Osteoblast (primary cell): Measurements from ENCODE around the gene KDM7A. TPM values are rescaled to one million over a fixed set of nuclear protein-coding genes. Genes with fewer than 3 reads are reported as not detected.
"Not testable (repeated sequence)": the region's sequence is repeated elsewhere in the genome, so short reads cannot be mapped to it uniquely, and the experiment has no call there.

Source experiments
- DNase-seq: peaks from one replicate; pipeline ENCODE4 v3.0.0; 2011; ENCODE audit warnings: low spot score, mixed read lengths; ENCODE audit not compliant: insufficient read length; ENCODE audit errors: missing footprints
- H2AFZ ChIP-seq: 2 replicates; pipeline ENCODE4 v1.6.0; 2011; ENCODE audit warnings: mild to moderate bottlenecking, low read length
- H3K27ac ChIP-seq: 2 replicates; pipeline ENCODE4 v1.5.1; 2011; ENCODE audit warnings: mild to moderate bottlenecking, low read depth, low read length, moderate library complexity
- H3K27me3 ChIP-seq: 2 replicates; pipeline ENCODE4 v1.6.0; 2012; ENCODE audit warnings: mild to moderate bottlenecking, control low read depth, inconsistent platforms, low read length, moderate library complexity; ENCODE audit not compliant: insufficient read depth
- H3K36me3 ChIP-seq: 2 replicates; pipeline ENCODE4 v1.5.1; 2011; ENCODE audit warnings: mild to moderate bottlenecking, low read length, control low read depth, moderate library complexity; ENCODE audit not compliant: insufficient read depth
- H3K4me1 ChIP-seq: 2 replicates; pipeline ENCODE4 v1.5.1; 2011; ENCODE audit warnings: mild to moderate bottlenecking, low read length, control low read depth, moderate library complexity; ENCODE audit not compliant: insufficient read depth
- H3K4me2 ChIP-seq: 2 replicates; pipeline ENCODE4 v1.6.0; 2011; ENCODE audit warnings: mild to moderate bottlenecking, low read length; ENCODE audit not compliant: insufficient read depth
- H3K4me3 ChIP-seq: fragments of 200-600 bp; sonication (generic); 3 replicates; pipeline ENCODE4 v1.5.1; 2012; ENCODE audit warnings: mild to moderate bottlenecking, low read length, inconsistent platforms; ENCODE audit not compliant: insufficient read depth
- H3K79me2 ChIP-seq: 2 replicates; pipeline ENCODE4 v1.6.0; 2012; ENCODE audit warnings: mild to moderate bottlenecking, low read length, control low read depth, inconsistent platforms; ENCODE audit not compliant: insufficient read depth
- H3K9me3 ChIP-seq: 2 replicates; pipeline ENCODE4 v1.5.1; 2011; ENCODE audit warnings: low read depth, low read length, control low read depth
- H4K20me1 ChIP-seq: 2 replicates; pipeline ENCODE4 v1.6.0; 2012; ENCODE audit warnings: mild to moderate bottlenecking, low read length, control low read depth; ENCODE audit not compliant: insufficient read depth
- total RNA-seq: library from RNA; depleted of rRNA; stranded (reverse); fragments of >200 nt; gene quantifications from 2 replicates; pipeline ENCODE4 v1.2.3, GENCODE V29; 2012
- TF ChIP-seq, protein P1 (sequence below): IDR thresholded peaks from 2 replicates; pipeline ENCODE4 v1.5.1; 2011; ENCODE audit warnings: mild to moderate bottlenecking, low read depth, low read length, moderate library complexity; ENCODE audit errors: extremely low read depth

The KDM7A gene
- total RNA-seq, 1 donor: 13.4 TPM

DNA sequence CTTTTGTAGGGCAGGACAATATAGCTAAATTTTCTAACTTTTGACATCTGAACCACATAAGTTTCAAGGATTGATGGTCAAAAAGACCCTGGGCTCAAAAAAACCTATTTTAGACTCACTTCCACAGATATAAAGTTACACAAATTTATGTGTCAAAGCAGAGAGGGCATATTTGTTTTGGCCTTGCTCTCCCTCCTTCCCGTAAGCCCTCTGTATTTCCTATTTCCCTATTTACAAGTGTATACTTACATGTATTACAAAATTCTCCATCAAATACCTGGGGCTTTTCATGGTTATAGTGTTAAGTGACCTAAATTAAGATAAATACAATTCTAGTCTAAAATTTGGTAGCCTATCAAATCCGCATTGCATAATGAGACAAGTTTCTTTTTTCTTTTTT is 2.6 kb downstream of the KDM7A start:
- Histone ChIP-seq H3K27ac (no peak overlapping the region), H3K36me3 (no peaks in the 10 kb centered on the region), H3K9me3 (no peaks in the 10 kb centered on the region), H3K4me1 (peaks cover 15% of the 10 kb centered on the region), H3K27me3 (no peaks in the 10 kb centered on the region), H3K79me2 (peaks cover 41% of the 10 kb centered on the region), H3K4me2 (no peak overlapping the region), H3K4me3 (no peak overlapping the region), H4K20me1 (peaks cover 4% of the 10 kb centered on the region), H2AFZ (no peak overlapping the region)
- DNase-seq: no peak
- TF ChIP-seq, protein P1, sequence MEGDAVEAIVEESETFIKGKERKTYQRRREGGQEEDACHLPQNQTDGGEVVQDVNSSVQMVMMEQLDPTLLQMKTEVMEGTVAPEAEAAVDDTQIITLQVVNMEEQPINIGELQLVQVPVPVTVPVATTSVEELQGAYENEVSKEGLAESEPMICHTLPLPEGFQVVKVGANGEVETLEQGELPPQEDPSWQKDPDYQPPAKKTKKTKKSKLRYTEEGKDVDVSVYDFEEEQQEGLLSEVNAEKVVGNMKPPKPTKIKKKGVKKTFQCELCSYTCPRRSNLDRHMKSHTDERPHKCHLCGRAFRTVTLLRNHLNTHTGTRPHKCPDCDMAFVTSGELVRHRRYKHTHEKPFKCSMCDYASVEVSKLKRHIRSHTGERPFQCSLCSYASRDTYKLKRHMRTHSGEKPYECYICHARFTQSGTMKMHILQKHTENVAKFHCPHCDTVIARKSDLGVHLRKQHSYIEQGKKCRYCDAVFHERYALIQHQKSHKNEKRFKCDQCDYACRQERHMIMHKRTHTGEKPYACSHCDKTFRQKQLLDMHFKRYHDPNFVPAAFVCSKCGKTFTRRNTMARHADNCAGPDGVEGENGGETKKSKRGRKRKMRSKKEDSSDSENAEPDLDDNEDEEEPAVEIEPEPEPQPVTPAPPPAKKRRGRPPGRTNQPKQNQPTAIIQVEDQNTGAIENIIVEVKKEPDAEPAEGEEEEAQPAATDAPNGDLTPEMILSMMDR: no peak

DNA sequence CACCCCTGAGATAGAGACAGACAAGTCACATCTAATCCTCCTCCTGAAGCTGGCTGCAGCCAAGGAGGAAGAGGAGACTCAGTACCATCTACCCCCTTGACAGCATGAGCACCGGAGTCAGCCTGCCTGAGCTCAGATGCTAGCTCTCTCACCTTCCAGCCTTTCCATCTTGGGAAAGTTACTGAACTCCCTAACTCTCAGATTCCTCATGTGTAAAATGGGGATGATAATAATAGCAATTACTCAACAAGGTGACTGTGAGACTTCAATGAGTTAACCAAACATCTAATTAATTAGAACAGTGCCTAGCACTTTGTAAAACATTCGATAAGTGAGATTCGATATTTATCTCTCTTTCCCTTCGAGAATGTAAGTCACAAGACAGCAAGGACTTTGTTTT is 6.4 kb downstream of the KDM7A start:
- Histone ChIP-seq H3K4me2 (no peak overlapping the region), H3K9me3 (no peaks in the 10 kb centered on the region), H3K27me3 (no peaks in the 10 kb centered on the region), H3K4me3 (no peak overlapping the region), H3K27ac (no peak overlapping the region), H3K4me1 (peaks cover 15% of the 10 kb centered on the region), H2AFZ (no peak overlapping the region), H4K20me1 (peaks cover 4% of the 10 kb centered on the region), H3K79me2 (peaks cover 69% of the 10 kb centered on the region), H3K36me3 (no peaks in the 10 kb centered on the region)
- DNase-seq: no peak
- TF ChIP-seq, protein P1: no peak

DNA sequence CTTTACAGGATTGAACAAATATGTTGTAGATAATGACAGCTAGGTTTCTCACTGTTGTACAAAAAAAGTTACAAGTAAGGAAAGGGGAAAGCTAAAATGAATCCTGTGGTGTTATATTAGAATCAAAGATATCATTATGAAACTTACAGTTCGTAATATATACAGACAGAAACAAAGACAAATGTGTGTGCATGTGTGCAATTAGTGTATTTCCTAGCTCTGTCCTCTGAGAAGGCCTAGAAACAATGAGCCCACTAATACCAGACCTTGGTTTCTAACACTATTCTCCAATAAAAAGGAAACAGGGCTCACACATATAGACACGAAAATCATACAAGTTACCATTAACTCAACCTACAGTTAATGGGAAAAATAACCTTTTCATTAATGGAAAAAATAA is 8.0 kb downstream of the KDM7A start:
- no peak overlapping the region for H3K4me3 ChIP-seq
- no peaks in the 10 kb centered on the region for H3K36me3 ChIP-seq
- peaks cover 4% of the 10 kb centered on the region for H4K20me1 ChIP-seq
- H3K27ac ChIP-seq: no peak overlapping the region
- H3K27me3 ChIP-seq: no peaks in the 10 kb centered on the region
- peaks cover 71% of the 10 kb centered on the region for H3K79me2 ChIP-seq
- DNase-seq: no peak
- no peak overlapping the region for H2AFZ ChIP-seq
- peaks cover 12% of the 10 kb centered on the region for H3K4me1 ChIP-seq
- no peak overlapping the region for H3K4me2 ChIP-seq
- no peaks in the 10 kb centered on the region for H3K9me3 ChIP-seq
- TF ChIP-seq, protein P1: no peak

DNA sequence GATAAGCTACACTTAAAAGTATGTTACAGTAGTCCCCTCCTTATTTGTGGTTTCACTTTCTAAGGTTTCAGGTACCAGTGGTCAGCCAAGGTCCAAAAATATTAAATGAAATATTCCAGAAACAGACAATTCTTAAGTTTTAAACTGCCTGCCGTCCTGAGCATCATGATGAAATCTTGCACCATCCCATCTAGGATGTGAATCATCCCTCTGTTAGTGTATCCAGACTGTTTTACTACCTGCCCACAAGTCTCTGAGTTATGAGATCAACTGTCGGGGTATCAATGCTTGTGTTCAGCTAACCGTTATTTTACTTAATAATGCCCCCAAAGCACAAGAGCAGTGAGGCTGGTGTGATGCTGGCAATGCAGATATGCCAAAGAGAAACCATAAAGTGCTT is 11.4 kb downstream of the KDM7A start:
- H3K4me2 ChIP-seq: peak overlapping the region; percentile 67
- no peaks in the 10 kb centered on the region for H3K27me3 ChIP-seq
- peaks cover 2% of the 10 kb centered on the region for H4K20me1 ChIP-seq
- peak overlapping the region; percentile 23 for H2AFZ ChIP-seq
- peaks cover 13% of the 10 kb centered on the region for H3K4me1 ChIP-seq
- DNase-seq: peak; percentile 91
- no peaks in the 10 kb centered on the region for H3K9me3 ChIP-seq
- H3K4me3 ChIP-seq: peak overlapping the region; percentile 35
- no peaks in the 10 kb centered on the region for H3K36me3 ChIP-seq
- H3K79me2 ChIP-seq: peaks cover 57% of the 10 kb centered on the region
- TF ChIP-seq, protein P1: no peak
- H3K27ac ChIP-seq: peak overlapping the region; percentile 74

DNA sequence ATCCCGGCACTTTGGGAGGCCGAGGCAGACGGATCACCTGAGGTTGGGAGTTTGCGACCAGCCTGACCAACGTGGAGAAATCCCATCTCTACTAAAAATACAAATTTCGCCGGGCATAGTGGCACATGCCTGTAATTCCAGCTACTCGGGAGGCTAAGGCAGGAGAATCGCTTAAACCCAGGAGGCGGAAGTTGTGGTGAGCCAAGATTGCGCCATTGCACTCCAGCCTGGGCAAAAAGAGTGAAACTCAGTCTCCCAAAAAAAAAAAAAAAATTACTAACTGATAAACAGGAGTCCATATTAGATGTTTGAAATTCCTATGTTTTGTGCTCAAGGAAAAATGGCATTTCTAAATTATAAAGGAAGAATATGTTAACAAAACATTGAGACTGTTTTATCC is 14.7 kb downstream of the KDM7A start:
- H3K27ac ChIP-seq, H2AFZ ChIP-seq, H3K27me3 ChIP-seq, DNase-seq, H4K20me1 ChIP-seq, H3K36me3 ChIP-seq, H3K9me3 ChIP-seq, H3K4me3 ChIP-seq, H3K4me2 ChIP-seq: not testable (repeated sequence)
- peaks cover 40% of the 10 kb centered on the region for H3K79me2 ChIP-seq
- H3K4me1 ChIP-seq: peaks cover 17% of the 10 kb centered on the region
